MM.1S (cell line): ENCODE data around the gene LDLRAD3.

ENCODE experiments used
- DNase-seq: peaks from one replicate; pipeline ENCODE4 v3.0.0-alpha.2; 2015
- H2AFZ ChIP-seq: fragments of 300-600 bp; sonication (generic); 2 replicates; pipeline ENCODE4 v1.6.0; 2016; ENCODE audit warnings: antibody characterized with exemption, low read length
- H3F3A ChIP-seq: fragments of 300-600 bp; sonication (generic); 2 replicates; pipeline ENCODE4 v1.6.1; 2016; ENCODE audit warnings: mild to moderate bottlenecking, antibody characterized with exemption, low read length, moderate library complexity, mixed read lengths; ENCODE audit not compliant: insufficient read depth
- H3K27ac ChIP-seq: fragments of 300-600 bp; sonication (generic); 2 replicates; pipeline ENCODE4 v1.5.1; 2016; ENCODE audit warnings: mild to moderate bottlenecking, low read length
- H3K27me3 ChIP-seq: fragments of 300-600 bp; sonication (generic); replicated peaks from 2 replicates; pipeline ENCODE4 v1.6.0; 2016; ENCODE audit warnings: low read length; ENCODE audit not compliant: insufficient read depth
- H3K36me3 ChIP-seq: fragments of 300-600 bp; sonication (generic); replicated peaks from 2 replicates; pipeline ENCODE4 v1.6.1; 2016; ENCODE audit warnings: mild to moderate bottlenecking, low read length, mixed read lengths; ENCODE audit not compliant: insufficient read depth
- H3K4me1 ChIP-seq: fragments of 300-600 bp; sonication (generic); 2 replicates; pipeline ENCODE4 v1.6.1; 2016; ENCODE audit warnings: low read length, mixed read lengths
- H3K4me2 ChIP-seq: fragments of 300-600 bp; sonication (generic); 2 replicates; pipeline ENCODE4 v1.6.0; 2016; ENCODE audit warnings: low read depth, low read length
- H3K4me3 ChIP-seq: fragments of 300-600 bp; sonication (generic); 2 replicates; pipeline ENCODE4 v1.5.1; 2016; ENCODE audit warnings: low read length, mixed read lengths
- H3K79me2 ChIP-seq: fragments of 300-600 bp; sonication (generic); 2 replicates; pipeline ENCODE4 v1.6.1; 2016; ENCODE audit warnings: mixed run types, low read length, mixed read lengths
- H3K9ac ChIP-seq: fragments of 300-600 bp; sonication (generic); 2 replicates; pipeline ENCODE4 v1.6.1; 2016; ENCODE audit warnings: low read length, mixed read lengths
- H3K9me2 ChIP-seq: fragments of 300-600 bp; sonication (generic); replicated peaks from 2 replicates; pipeline ENCODE4 v1.6.1; 2016; ENCODE audit warnings: mild to moderate bottlenecking, low read length, mixed read lengths; ENCODE audit not compliant: insufficient read depth
- H3K9me3 ChIP-seq: fragments of 300-600 bp; sonication (generic); replicated peaks from 2 replicates; pipeline ENCODE4 v1.6.1; 2016; ENCODE audit warnings: mild to moderate bottlenecking, low read length, mixed read lengths; ENCODE audit not compliant: insufficient read depth
- H4K20me1 ChIP-seq: fragments of 300-600 bp; sonication (generic); 2 replicates; pipeline ENCODE4 v1.6.1; 2016; ENCODE audit warnings: mild to moderate bottlenecking, low read length, moderate library complexity, mixed read lengths; ENCODE audit not compliant: insufficient read depth
- CTCF ChIP-seq: fragments of 300-600 bp; sonication (generic); IDR thresholded peaks from 2 replicates; pipeline ENCODE4 v1.5.1; 2016; ENCODE audit warnings: antibody characterized with exemption, low read length, mixed read lengths
- EZH2 ChIP-seq: fragments of 300-600 bp; sonication (generic); optimal IDR thresholded peaks from 2 replicates; pipeline ENCODE3; 2017; ENCODE audit warnings: low read depth, mild to moderate bottlenecking, antibody characterized with exemption, low read length, mixed read lengths
- EZH2phosphoT487 ChIP-seq: fragments of 300-600 bp; sonication (generic); IDR thresholded peaks from 2 replicates; pipeline ENCODE4 v1.6.1; 2018; ENCODE audit warnings: antibody characterized with exemption, low read length

LDLRAD3 gene

GRCh38 chr11:36238036-36238631 is 294.3 kb downstream of the LDLRAD3 start:
- Histone ChIP-seq H3K36me3 (no peaks in the 10 kb centered on the region), H4K20me1 (no peaks in the 10 kb centered on the region), H3K4me3 (no peak overlapping the region), H3K27ac (no peak overlapping the region), H3K9ac (no peak overlapping the region), H3K27me3 (no peaks in the 10 kb centered on the region), H2AFZ (no peak overlapping the region), H3K4me2 (no peak overlapping the region), H3K9me3 (no peaks in the 10 kb centered on the region), H3K4me1 (no peaks in the 10 kb centered on the region), H3K79me2 (no peaks in the 10 kb centered on the region), H3K9me2 (no peaks in the 10 kb centered on the region), H3F3A (no peaks in the 10 kb centered on the region)
- TF ChIP-seq CTCF (no peak), EZH2 (no peak), EZH2phosphoT487 (no peak)
- DNase-seq = no peak

GRCh38 chr11:36238881-36239280 is 295.0 kb downstream of the LDLRAD3 start:
- no peaks in the 10 kb centered on the region for H3K4me1 ChIP-seq
- TF ChIP-seq CTCF (no peak), EZH2 (no peak), EZH2phosphoT487 (no peak)
- no peak overlapping the region for H3K4me2 ChIP-seq
- H3K9me3 ChIP-seq = no peaks in the 10 kb centered on the region
- no peaks in the 10 kb centered on the region for H4K20me1 ChIP-seq
- H2AFZ ChIP-seq = no peak overlapping the region
- no peaks in the 10 kb centered on the region for H3K9me2 ChIP-seq
- no peak for DNase-seq
- no peak overlapping the region for H3K9ac ChIP-seq
- no peaks in the 10 kb centered on the region for H3K79me2 ChIP-seq
- no peaks in the 10 kb centered on the region for H3K27me3 ChIP-seq
- H3F3A ChIP-seq = no peaks in the 10 kb centered on the region
- H3K4me3 ChIP-seq = no peak overlapping the region
- H3K36me3 ChIP-seq = no peaks in the 10 kb centered on the region
- H3K27ac ChIP-seq = no peak overlapping the region

DNA sequence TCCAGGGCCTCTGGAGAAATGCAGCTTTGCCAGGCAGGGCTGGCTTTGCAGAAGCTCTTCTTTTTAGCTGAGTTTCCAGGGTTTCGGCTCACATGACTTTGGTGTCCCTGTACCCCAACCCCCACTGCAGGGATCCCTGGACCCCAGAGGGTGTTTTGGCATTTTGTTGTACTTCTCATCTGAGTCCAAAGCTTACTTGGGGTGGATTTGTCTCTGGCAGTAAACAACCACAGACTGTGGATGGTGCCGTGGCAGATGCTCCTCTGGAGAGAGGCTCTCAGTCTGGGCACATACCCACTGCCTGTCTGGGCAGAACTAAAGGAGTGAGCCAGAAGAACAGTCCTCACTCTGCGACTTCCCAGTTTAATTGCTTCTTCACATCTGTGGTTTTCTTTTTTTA is 295.8 kb downstream of the LDLRAD3 start:
- Histone ChIP-seq H3K9ac (no peak overlapping the region), H3K9me3 (no peaks in the 10 kb centered on the region), H3K79me2 (no peaks in the 10 kb centered on the region), H3K4me3 (no peak overlapping the region), H3K36me3 (no peaks in the 10 kb centered on the region), H3K9me2 (no peaks in the 10 kb centered on the region), H3K27ac (no peak overlapping the region), H2AFZ (no peak overlapping the region), H4K20me1 (no peaks in the 10 kb centered on the region), H3K4me2 (no peak overlapping the region), H3K4me1 (no peaks in the 10 kb centered on the region), H3F3A (no peaks in the 10 kb centered on the region), H3K27me3 (no peaks in the 10 kb centered on the region)
- TF ChIP-seq EZH2 (no peak), CTCF (no peak), EZH2phosphoT487 (no peak)
- no peak for DNase-seq
